GM03348 (cell line): Measurements from ENCODE around the gene GLRA1.
"Not testable (repeated sequence)": the region's sequence is repeated elsewhere in the genome, so short reads cannot be mapped to it uniquely, and the experiment has no call there.

Experiments used
- DNase-seq: peaks from one replicate; pipeline ENCODE4 v3.0.0; 2012; ENCODE audit warnings: low spot score

The GLRA1 gene

DNA sequence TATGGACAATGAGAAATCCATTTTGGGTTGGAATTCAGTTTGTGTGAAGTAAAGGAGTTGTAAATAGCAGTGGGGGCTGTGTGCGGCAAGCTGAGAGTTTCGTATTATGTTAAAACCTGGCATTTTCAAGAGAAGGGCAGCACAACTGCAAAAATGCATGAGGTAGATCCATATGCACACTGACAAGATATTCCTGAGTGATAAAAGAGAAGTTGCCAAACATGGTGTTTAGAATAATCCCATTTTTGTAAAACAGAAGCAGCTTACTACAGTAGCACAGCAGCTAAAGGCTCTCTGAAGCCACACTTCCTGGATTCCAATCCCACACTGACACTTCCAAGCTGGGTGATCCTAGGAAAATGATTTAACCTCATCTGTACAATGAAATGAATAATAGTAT is 11.2 kb downstream of the GLRA1 start:
- no peak for DNase-seq

DNA sequence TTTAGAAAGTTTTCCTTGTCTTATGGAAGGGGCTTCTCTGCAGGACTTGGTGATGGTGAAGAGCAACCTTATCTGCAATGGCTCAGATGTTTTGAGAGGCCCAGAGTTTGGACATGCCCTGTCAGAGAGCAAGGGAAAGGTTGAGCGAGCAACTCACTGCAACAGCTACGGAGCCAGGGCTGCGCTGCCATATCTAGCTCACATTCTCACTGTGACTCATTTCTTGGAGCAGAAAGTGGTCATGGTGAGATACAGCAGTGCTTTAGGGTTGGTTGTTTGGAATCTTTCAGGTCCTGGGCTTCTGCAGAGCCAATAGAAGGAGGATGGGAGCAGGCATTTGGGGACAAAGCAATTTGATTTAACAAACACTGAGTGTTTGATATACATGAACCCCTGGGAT is 12.3 kb downstream of the GLRA1 start:
- no peak for DNase-seq

DNA sequence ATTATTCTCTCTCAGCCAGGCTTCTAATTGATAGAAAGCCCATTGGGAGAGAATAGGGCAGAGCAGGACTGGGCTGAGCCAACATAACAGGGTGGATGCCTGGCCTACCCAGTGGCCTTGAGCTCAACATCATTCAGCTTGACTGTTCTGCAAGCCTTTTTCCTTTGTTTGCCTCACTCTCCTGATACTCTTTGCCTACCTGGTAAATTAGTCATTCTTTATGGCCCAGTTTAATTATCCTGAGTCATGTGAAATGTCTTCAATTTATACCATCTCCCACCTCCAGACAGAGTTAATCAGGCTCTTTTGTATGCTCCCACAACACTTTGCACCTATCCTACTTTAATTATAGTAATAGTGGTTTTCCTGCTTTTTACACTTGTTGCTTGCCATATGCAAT is 13.6 kb downstream of the GLRA1 start:
- no peak for DNase-seq

DNA sequence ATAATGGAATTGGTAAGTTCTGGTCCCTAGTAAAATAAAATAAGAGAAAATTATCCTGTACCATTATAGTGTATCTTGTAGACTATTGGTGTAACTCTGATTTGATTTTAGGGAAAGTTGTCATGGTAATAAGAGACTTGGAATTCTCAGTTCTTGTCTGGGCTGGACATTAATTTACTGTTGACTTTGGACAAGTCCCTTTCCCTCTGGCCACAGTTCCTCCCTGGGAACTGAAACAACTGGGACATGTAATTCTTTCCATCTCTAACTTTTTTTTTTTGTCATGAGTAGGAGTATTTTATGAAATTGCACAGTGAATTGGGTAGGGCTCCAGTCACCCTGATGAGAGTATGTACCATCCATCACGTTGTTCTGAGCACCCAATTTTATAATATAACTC is 15.0 kb downstream of the GLRA1 start:
- DNase-seq: no peak

DNA sequence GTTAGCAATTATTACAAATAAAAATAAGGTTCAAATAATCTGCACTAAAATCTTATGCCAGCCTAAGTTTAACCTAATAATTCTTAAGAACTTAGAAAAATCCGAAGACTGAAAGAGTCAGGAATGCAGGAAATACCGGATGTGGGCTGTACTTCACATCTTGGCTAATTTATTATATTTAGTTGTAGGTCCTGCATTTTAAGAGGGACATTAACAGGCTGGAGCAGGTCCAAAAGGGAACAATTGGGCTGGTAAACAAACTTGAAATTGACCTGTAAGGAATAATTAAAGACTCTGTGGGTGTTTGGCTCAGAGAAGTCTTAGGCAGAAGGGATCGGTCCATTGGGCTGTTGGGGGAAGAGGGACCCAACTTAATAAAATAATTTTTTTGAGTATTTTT is 18.4 kb downstream of the GLRA1 start:
- DNase-seq: peak; percentile 11

DNA sequence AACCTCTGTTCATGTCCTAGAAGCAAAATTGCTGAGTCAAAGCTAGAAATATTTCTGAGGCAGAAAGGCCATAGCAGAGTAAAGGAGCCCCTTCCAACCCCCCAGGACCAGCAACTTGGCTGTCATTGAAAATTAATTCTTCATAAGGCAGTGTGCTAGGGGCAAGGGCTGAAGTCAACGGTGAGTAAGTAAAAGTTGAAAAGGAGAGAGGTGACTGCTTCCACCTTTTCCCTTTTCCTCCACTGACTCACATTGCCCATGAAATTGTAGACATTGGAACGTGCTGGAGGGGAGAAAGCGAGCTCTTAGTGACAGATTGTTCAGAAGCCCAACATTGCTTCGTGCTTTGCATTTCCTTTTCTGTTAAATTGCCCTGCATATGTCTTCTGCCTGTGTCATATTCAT is 19.1 kb downstream of the GLRA1 start:
- DNase-seq: no peak

DNA sequence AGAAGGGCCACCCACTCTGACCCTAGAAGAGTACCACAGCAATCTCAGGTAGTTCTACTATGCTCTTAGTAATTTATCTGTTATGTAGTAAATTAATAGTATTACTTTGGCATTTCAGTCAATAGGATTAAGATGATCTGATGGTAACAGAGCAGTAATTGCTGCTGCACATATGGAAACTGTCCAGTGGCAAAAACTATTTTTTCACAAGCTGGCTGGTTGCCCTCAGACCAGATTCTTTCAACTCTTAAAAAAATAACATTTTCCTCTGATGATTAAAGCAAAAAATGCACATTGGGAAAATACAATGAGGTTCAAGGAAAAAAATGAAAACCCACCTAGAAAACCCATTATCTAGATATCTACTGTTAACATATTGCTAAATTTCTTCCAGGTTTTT is 19.7 kb downstream of the GLRA1 start:
- DNase-seq: no peak

DNA sequence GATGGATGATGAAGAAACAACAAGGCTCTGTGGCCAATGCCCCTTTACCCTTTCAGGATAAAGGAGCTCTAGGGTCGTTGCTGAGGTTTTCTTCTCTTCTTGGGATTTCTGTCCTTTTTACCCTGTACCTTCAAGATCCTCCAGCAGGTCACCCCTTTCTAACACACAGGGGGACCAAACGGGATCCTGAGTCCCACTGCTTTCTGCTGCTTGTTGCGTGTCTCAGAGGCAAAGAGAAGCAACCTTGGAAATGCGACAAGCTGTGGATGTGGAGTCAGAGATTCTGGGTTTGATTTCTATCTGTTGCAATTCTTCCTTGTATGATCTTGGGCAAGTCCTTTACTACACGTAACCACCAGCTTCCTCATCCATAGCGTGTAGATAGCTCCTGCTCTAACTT is 20.5 kb downstream of the GLRA1 start:
- DNase-seq: no peak

DNA sequence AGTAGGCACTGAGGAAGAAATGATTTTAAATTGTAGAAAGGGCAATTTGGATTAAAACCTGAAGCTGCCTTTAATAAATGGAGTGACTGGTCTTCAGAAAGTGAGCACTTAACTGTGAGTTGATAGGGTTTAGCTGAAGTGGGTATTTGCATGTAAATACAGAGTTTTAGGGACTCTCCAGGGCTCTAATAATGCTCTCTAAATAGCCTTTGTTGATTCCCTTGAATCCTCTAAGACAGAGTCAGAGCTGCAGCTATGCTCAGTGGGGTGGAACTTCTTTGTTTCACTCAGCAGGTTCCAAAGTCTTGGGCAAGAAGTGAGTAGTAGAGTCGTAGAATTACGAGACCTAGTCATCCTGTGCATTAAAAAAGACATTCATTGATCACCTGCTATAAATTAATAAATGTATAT is 21.4 kb downstream of the GLRA1 start:
- DNase-seq: no peak

DNA sequence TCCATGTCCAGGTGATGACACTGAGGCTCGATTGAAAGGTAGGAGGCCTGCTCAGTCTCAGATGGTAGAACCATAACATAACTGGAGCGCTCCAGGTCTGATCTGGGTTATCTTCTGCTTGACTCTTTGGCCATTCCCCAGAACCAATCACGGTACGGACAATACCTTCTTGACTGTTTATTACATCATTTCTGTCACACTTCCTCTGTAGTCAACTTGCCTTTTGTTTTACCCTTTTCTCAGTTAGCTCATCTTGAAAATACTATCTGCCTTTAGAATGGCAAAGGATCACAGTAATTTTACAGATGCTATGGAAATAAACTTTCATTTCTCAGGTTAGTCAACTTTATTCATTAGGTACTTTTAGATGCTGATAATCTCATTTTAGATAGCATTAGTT is 22.4 kb downstream of the GLRA1 start:
- no peak for DNase-seq

DNA sequence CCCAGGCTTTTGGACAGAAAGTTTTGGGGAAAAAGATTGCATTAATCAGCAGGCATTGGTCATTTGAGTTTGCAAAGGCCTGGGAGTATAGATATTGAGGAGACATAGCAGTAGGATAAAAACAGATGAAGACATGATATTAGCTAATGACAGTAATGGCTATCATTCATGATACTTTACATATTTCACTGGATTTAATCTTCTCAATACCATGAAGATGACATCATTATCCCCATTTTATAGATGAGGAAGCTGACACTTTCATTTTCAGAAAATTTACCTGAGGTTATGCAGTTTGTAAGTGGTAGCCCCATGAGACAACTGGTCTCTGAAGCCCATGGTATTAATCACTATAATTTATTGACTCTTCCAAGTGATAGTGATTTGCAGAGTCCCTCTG is 23.0 kb downstream of the GLRA1 start:
- no peak for DNase-seq

DNA sequence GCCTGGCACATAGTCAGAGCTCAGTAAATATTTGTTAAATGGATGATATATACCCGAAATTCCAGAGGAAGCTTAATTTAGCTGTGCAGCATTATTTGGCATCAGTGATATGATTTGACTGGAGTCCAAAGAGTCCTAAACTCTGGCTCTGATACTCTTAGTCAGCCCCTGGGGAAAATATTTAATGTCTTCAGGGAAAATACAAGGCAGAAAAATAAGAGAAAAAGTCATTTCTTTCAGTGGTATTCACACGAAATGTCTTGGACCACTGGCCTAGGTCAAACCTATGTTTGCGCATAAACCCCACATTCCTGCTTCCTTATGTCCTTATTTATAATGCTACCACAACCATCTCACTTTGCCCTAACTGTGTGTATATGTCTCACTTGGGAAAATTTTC is 23.8 kb downstream of the GLRA1 start:
- DNase-seq: no peak

DNA sequence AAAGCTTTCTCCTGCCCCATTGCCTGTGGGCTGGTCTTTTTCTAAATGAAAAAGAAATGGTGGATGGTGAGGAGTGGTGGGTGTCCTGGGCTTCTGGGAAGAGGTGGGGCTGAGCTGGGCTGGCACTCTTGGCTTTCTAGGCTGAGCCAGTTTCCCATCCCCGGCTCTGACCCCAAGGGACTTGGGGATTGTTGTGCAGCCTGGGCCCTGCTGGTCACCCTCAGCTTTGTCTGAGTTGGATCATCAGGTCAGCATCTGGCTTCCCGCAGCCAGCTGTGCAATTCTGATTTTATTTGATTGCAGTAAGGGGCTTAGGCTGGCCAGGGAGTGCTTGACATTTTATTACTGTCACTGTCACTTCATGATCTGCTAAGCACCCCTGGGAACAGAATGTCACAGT is 25.3 kb downstream of the GLRA1 start:
- no peak for DNase-seq

DNA sequence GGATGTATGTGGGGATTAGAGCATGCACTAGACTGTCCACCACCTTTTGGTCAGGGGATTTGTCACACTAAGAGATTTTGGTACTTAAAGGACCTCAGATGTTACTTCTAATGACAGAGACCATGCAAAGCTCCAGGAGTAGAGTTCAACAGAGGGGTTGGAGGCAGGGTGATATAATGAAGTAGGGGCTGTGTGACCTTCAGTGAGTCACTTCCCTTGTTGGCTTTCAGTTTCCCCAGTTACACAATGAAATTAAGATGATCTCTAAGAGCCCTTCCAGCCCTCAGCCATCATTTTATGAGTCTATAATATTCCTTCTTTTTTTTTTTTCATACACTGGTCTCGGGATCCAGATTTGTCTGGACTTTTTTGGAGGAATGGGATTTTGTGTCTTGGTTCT is 26.8 kb downstream of the GLRA1 start:
- no peak for DNase-seq

DNA sequence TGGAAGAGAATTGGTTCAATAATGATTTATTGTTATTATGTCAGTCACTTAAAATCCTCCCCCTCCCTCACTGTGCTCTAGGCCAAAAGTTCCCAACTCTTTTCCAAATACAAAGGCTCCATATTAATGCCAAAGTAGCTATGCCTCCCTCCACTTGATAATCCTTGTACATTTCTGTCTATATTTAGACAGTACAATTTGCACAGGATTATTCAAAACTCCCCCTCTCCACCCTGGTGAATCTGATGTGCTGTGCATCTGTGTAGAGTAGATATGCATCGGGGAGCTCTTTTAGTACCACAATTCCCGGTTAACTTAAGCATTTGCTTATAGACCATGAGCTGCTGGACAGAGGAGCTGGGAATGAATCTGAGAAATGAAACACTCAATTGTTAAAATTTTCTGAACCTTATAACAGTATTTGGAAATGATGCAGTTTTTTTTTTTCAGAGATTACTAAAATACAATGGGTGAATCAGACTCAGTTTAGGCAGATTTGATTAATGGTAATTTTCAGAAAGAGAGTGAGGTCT is 27.6 kb downstream of the GLRA1 start:
- DNase-seq: no peak

DNA sequence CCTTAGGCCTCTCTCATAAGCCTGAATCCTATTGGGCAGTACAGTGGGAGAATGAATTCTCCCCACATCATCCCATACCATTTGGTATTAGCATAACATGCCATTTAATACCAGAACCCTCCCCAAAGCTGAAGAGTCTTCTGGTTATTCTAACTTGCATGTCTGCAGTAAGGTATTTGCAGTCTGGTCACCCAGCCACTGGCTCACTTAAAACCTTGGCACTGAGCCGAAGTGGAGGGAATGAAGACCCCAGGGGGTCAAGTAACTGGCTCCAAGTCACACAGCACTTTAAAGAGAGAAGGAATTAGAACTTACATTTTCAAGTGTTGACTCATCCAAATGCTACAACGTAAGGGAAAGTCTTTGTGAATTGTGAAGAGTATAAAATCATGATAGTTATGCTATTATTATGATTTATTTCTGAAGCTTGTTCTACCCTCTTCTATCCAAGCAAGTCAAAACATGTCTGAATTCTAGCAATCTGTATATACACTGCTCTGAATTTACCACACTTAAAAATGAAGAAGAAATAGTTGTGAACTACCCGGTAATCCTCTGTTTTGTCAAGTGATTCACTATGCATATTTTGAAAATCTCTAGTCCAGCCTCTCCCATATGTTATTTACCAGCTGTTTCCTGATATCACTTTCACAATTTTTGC is 28.5 kb downstream of the GLRA1 start:
- DNase-seq: peak; percentile 30

DNA sequence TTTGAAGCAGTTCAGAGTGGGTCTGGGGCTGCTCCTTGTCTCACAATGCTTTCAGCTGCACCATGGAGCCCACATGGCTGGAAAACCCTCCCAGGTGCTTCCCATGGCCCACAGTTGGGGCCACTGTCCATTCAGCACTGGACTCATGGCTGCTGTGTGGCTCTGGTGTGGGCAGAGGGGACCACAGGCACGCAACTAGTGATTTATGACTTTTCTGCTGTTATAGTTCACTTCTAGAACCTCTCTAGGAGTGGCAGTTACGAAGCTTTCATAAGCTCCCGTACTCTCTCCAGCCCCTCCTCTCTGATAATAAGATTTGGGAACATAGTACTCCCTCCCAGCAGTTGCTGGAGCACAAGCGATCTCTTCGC is 29.0 kb downstream of the GLRA1 start:
- DNase-seq: peak; percentile 10

DNA sequence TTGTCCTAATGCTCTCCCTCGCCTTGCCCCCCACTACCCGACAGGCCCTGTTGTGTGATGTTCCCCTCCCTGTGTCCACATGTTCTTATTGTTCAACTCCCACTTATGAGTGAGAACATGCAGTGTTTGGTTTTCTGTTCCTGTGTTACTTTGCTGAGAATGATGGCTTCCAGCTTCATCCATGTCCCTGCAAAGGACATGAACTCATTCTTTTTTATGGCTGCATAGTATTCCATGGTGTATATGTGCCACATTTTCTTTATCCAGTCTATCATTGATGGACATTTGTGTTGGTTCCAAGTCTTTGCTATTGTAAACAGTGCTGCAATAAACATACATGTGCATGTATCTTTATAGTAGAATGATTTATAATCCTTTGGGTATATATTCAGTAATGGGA is 31.2 kb downstream of the GLRA1 start:
- DNase-seq: not testable (repeated sequence)

DNA sequence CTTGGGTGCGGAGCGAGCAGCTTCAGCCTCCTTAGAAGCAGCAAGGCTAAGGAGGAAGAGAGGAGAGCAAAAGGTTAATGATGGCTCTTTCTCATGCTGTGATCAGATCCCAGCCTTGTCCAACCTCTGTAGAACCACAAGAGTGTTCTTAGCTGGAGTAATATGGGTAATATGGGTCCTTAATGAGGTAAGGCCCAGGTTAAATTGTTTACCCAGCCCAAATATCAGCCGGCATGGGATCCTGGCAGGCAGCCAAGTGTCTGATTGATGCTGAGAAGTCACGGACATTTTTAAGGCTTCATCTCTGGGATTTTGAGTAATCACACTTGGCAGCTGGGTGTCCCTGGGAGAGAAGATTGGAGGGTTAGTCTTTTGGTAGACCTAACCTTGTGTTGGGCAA is 32.3 kb downstream of the GLRA1 start:
- DNase-seq: no peak

DNA sequence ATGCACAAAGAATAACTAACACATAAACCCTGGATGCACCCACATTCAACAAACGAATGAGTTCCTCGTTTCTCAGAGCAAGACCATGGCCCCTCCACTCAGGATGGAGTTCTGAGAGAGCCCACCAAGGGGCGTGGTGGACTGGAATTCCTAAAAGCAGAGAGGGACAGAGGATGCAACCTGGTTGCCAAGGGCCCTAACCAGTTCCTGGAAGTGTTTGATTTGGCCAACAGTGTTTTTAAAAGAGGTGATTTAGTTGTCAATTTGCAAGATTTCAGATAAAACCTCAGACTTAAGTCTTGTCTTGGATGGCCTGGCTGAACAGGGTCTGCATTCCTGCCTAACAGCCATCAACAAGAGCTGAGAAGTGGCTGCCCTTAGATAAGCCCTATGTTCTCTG is 34.4 kb downstream of the GLRA1 start:
- no peak for DNase-seq

DNA sequence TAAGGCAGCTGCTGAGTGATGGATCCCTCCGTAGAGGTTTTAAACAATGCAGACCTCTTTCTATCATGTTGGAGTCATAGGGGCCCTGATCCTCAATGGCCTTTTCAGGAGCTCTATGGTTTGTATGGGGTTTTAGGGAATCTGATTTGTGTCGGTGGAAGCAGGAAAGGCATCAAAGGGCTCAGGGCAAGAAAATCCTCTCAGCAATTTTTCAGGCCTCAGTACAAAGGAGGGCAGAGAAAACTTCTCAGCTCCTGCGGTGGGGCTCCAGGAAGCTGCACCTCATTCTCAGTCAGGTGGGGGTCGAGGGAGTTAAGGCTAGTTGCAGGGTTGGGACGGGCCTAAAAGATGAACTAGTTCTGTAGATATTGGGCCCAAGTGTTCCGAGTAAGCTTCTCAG is 35.0 kb downstream of the GLRA1 start:
- no peak for DNase-seq

DNA sequence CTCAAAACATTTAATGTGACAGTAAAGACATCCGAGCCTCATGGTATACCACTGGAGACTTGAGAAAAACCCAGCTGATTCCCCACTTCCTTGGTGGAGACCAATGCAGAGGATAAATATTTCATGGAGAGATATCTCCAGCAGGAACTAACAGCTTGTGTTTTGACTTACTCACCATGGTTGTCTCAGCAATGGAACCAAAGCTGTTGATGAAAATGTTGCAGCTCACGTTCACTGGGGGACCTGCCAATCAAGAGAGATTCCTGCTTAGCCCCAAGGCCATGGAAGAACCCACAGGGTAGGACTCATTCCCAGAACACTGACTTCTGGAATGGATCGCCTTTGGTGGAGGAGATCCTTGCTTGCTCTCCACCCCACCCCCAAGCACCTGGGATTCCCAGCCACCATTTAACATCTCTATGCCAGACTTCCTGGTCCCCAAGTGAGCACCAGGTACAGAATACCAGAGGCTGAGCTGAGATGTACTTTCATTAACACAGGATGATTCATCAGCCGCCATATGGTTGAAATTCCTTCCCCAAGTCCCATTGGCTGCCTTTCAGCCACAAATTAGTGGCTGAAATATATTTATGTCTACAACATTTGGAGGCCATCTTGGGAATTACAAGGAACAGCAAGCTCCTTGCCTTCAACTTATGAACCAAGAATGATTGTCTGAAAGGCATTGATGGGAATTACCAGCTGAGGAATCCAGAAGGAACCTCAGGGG is 37.9 kb downstream of the GLRA1 start:
- DNase-seq: no peak

DNA sequence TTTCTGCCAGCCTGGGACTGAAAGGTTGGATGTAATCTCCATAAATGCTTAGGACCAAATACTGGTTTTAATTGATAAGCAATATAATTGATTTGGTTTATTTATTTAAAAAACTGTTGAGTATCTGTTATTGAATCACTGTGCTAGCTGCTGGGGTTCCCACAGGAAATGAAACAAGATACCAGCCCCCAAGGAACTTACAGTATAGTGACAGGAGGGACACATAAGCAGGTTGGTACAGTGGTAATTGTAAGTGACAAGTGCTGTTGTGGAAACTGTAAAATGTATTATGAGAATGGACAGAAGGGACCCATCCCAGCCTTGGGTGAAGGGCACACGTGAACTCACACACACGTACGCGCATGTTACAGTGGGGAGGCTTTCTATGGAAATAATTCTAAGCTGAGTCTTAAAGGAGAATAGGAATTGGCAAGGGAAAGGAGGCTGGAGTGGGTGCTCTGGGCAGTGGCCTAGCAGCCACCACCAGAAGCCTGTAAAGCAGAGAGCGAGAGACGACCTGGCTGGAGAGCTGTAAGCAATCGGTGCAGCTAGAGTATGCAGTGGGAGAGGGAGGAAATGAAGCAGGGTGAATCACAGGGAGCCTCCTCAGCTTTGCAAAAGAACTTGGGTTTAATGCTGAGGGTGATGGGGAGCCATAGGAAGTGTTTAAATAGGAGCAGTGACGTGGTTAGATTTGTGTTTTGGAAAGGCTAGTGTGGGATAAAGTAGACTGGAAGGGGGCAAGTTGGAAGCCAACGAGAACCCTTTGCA is 39.3 kb downstream of the GLRA1 start:
- no peak for DNase-seq
